CD4-positive, alpha-beta T cell treated with Interferon alpha-2 for 1 hour (primary cell): Measurements from ENCODE around the gene EPOP.

Experiments used
- DNase-seq, 2 donors: peaks; one replicate each; pipeline ENCODE4 v3.0.0-alpha.2; 2020 to 2022

Gene EPOP

DNA sequence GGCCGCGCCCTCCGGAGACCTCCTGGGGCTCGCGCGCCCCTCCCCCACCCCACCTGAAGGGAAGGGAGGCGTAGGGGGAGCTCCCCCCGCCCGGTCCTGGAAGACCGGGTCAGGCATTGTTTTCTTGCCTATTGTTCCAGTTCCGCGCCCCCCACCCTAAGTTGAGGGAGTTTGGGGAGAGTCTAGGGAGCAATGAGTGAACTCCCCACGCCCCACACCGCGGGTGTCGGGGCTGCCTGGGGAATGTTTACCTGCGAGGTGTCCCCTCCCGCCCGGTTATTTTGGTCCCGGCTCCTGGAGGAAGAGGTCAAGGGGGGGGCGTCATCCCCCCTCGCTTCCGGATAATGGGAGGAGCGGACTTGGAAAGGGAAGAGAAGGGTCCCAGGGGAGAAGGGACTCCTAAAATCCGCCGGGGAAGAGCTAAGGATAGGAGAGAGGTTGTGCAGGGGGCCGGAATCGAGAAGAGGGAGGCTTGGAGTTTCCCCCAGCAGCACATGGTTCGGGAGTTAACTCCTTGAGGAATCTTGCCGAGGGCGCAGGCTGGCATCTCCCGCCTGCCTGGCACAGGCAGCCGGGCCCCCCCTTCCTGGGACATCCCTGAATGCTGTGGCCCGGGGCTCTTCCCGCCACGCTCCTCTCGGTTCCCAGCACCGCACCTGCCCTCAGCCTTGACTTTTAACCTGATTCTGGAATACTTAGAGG is 31.2 kb upstream of the EPOP start:
- DNase-seq: peak in 1 of 2 donors; percentile 39

DNA sequence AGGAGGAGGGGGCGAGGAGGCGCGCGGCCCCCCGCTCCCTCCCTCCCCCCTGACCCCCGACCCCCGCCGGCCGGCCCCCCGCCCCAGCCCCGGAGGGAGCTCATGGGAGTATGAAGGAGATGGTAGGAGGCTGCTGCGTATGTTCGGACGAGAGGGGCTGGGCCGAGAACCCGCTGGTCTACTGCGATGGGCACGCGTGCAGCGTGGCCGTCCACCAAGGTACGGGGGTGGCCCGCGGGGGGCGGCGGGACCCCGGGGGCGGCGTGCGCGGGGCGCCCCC is 30.7 kb upstream of the EPOP start:
- DNase-seq: no peak

GRCh38 chr17:38704606-38705522 is 30.1 kb upstream of the EPOP start, which contains the start of gene MLLT6:
Gene MLLT6 (plus strand): TSS chr17:38705273. CDS start chr17:38705633, 360 bp downstream.
- DNase-seq: peak; percentile 84 to 91

GRCh38 chr17:38703742-38704605 is 29.2 kb upstream of the EPOP start:
- peak; percentile 83 to 85 for DNase-seq

- no peak for DNase-seq
Observed at GRCh38 chr17:38702916-38703741, 28.4 kb upstream of the EPOP start.

- DNase-seq: peak; percentile 89 to 94
Observed at GRCh38 chr17:38702166-38702915, 27.6 kb upstream of the EPOP start.

GRCh38 chr17:38701504-38702165 is 26.9 kb upstream of the EPOP start:
- DNase-seq: peak; percentile 85 to 86

- DNase-seq: no peak
Observed at GRCh38 chr17:38698760-38699159, 24.0 kb upstream of the EPOP start.

DNA sequence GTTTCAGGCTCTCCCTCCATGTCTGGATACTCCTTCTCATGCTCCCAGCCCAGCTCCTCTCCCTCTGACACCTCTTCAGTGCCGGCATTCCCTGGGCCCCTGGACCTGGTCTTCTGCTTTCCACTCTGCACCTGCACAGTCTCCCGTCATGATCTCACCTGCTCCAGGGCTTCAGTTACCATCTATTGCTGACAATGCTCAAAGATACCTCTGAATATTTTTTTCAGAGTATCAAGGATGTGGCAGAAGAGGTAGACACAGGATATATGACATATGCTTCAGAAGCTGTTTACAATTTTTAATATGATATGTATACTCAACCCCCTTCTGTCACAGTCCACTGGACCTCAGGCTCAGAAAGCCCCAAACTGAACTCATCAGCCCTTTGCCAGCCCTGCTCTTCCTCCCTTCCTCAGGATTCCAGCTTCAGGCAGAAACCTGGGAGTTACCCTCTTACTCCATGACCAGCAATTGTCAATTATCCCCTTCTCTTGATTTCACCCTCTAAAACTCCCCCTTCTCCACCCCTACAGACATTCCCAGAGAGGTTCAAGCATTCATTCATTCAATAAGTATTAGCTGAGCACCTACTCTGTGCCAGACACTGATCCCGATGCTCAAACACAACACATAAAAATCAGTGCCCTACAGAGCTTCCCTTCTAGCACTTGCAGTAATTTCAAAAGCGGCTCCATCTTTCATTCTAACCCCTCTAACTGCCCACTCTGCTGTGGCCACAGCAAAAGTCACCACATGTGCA is 22.5 kb upstream of the EPOP start:
- DNase-seq: no peak

DNA sequence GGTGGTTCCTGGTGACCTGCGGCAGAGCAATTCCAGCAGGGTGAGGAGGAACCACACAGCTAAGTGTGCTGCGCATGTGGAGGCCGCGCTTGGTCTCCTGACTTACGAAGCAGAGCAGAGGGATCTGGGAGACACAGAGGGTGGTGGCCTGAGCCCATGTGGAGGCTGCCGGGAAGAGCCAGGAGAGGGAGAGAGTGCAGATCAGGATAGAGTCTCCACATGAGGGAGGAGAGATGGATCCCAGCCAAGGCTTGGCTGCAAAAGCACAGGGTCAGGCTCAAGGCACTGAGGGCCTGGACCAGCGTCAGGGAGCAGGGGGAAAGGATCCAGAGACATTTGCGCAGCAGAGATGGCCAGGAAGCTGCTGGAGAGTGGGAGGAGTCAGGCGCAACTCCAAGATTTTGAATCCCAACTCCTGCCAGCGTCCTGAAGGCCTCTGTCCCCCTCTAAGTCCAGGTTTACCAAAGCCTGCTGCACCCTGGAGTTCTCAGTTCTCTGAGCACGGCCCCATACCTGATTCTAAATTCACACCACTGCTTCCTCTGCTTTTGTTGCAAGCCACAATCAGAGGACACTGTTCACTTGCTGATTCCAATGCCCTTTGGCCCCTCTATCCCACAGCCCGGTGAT is 19.1 kb upstream of the EPOP start:
- no peak for DNase-seq

GRCh38 chr17:38691154-38691553 is 16.4 kb upstream of the EPOP start:
- no peak for DNase-seq

- no peak for DNase-seq
Observed at GRCh38 chr17:38690386-38690785, 15.6 kb upstream of the EPOP start.

DNA sequence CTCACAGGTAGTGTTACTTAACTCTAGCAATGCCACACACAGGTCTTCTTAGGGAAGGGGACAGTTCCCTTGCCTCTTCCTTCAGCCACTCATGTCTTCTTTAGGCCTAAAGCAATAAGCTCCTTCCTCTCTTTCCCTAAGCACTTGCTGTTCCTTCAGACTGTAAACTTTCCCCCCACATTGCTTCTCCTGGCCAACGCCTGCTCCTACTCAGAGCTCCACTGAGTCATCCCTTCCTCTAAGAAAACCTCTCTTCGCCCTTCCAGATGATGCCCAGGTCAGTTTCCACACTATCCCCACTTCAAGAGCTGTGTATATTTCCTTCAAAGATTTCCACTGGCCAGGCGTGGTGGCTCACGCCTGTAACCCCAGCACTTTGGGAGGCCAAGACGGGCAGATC is 12.5 kb upstream of the EPOP start:
- no peak for DNase-seq

DNA sequence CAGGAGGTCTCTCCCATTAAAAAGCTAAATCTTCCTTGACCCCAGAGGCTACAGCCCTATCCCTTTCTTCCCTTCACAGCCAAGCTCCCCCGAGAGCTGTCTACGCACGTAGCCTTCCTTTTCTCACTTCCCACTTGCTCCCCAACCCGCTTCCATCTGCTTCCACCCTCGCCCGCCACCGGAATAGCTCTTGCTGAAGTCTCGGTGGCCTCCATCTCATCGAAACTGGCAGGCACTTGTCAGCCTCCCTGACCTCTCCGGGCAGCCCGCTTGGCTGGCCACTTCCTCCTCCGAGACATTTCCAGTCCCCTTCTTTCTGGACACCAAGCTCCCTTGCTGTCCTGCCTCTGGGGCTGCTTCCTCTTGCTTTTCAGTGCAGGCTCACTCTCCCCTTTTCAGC is 10.7 kb upstream of the EPOP start:
- DNase-seq: peak in 1 of 2 donors; percentile 27

GRCh38 chr17:38681096-38681495 is 6.3 kb upstream of the EPOP start:
- no peak for DNase-seq

DNA sequence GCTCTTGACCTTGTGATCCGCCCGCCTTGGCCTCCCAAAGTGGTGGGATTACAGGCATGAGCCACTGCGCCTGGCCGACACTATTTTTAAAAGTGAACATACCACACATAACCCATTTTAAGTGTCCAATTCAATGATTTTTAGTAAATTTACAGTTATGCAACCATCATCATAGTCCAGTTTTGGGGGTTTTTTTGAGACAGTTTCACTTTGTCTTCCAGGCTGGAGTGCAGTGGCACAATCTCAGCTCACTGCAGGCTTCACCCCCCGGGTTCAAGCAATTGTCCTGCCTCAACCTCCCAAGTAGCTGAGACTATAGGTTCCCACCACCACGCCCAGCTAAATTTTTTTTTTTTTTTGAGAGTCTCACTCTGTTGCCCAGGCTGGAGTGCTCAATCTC is 3.1 kb upstream of the EPOP start:
- no peak for DNase-seq

DNA sequence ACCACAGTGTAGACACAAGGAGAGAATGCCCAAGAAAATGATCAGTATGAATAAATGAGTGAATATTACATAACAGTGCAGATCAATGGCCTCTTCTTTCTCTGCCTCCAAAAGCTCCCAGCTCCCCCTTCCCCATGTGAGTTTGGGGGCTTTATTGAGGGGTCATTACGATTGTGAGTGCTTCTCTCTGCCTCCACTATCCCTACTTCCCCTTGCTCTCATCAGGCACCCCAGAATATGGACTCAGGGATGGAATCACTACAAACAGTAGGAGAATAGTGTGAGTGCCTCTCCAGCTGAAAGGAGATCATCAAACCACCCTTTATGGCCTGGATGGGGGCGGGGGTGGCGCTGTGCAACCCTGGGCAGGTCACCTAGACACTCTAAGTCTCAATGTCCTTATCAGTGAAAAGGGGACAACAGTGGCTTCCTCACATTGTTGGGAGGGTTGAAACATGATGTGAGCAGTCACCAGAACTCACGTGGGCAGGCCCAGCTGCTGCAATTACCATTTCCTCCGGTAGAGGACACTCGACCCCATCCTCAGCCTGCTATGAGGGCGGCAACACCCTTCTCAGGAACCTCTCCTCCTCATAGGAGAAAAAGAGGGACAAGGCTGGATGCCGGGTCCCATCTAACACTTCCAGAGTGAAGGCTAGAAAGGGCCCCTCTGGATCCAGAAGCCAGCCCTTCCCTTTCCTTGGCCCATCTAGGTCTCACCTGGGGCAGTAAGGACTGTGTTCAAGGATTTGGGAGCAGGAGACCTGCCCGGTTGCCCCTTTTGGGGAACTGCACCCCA is 2.1 kb upstream of the EPOP start:
- peak; percentile 81 to 87 for DNase-seq

DNA sequence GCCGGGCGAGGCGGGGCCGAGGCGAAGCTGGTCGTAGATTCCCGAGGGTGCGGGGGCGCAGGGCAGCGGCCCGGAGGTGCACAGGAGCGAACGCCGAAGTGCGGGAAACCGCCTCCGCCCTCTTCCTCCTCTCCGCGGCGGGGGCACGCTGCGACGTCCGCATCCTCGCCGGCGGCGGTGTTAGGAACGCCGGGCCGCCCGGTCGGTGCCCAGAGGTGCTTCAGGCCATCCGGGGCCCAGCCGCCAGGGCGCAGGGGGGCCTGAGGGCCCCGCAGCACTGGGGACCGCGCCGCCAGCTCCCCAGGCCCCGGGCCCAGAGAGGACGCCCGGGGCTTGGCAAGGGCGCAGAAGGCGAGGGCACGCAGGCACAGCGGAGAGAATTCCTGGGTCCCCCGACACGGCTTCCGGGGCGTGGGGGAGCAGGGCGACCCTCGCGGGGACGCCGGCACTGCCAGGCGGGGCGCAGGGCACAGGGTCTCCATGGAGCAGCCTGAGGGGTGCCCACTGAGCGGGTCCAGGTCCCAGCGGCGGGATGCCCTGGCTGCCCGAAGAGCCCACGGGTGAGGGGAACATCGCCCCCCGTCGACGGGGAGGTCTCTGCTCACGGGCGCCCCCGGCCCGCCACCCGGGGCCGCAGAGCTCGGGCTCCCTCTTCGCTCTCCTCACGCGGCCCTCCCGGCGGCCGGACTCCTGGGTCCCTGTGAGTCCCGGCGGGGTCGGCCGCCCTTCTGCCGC is 576 bp downstream of the EPOP start:
- DNase-seq: peak in 1 of 2 donors; percentile 27
